ENCODE measurements around the gene RPL13A.

- TF ChIP-seq EZH2 (IDR thresholded peaks at IDR 0.05) (no peak), POLR2AphosphoS5 (IDR thresholded peaks at IDR 0.05; ENCODE audit: borderline replicate concordance, low read depth, low read length) (no peak), FOXP2 (optimal IDR thresholded peaks at IDR 0.05; ENCODE audit: control extremely low read depth, extremely low read length, insufficient read depth) (no peak)
Observed at GRCh38 chr19:49442354-49442753, 45.1 kb upstream of the RPL13A start.
